ENCODE measurements around the gene ANKRD2.
"Not testable (repeated sequence)": the region's sequence is repeated elsewhere in the genome, so short reads cannot be mapped to it uniquely, and the experiment has no call there.

ANKRD2 gene

DNA sequence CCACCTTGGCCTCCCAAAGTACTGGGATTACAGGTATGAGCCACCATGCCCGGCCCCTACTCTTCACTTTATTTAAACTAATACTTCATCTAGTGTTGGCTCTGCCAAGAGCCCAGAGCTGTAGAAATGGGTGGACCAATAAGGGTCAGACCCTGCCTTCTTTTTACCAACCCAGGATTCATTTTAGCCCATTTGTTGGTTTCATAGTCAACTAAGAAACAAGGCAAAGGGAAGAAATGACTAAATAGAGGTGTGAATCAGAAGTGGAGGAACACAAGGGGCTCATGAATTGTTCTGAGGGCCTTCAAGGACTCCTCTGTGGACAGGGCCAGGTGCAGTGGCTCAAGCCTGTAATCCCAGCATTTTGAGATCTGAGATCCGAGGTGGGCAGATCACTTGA lies 1.1 kb downstream of the ANKRD2 start:
- H3F3A ChIP-seq (ENCODE audit: insufficient read depth): no peaks in the 10 kb centered on the region
- H2AFZ ChIP-seq (ENCODE audit: low read depth, low read length, severe bottlenecking): no peak overlapping the region
- H3K4me3 ChIP-seq (ENCODE audit: insufficient read depth, low read length, poor library complexity, severe bottlenecking): no peak overlapping the region
- H3K36me3 ChIP-seq (ENCODE audit: low read length): no peaks in the 10 kb centered on the region
- no peaks in the 10 kb centered on the region for H3K9me2 ChIP-seq (replicated peaks; ENCODE audit: insufficient read depth, low read length)
- no peaks in the 10 kb centered on the region for H3K79me2 ChIP-seq (ENCODE audit: insufficient read depth, low read length)
- TF ChIP-seq, protein P1, sequence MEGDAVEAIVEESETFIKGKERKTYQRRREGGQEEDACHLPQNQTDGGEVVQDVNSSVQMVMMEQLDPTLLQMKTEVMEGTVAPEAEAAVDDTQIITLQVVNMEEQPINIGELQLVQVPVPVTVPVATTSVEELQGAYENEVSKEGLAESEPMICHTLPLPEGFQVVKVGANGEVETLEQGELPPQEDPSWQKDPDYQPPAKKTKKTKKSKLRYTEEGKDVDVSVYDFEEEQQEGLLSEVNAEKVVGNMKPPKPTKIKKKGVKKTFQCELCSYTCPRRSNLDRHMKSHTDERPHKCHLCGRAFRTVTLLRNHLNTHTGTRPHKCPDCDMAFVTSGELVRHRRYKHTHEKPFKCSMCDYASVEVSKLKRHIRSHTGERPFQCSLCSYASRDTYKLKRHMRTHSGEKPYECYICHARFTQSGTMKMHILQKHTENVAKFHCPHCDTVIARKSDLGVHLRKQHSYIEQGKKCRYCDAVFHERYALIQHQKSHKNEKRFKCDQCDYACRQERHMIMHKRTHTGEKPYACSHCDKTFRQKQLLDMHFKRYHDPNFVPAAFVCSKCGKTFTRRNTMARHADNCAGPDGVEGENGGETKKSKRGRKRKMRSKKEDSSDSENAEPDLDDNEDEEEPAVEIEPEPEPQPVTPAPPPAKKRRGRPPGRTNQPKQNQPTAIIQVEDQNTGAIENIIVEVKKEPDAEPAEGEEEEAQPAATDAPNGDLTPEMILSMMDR (IDR thresholded peaks at IDR 0.05; ENCODE audit: insufficient read depth, low read length, poor library complexity, severe bottlenecking): no peak
- no peak for TF ChIP-seq EZH2phosphoT487 (conservative IDR thresholded peaks at IDR 0.05; ENCODE audit: low read length)
- H3K4me2 ChIP-seq (ENCODE audit: low read depth, low read length, poor library complexity, severe bottlenecking): no peak overlapping the region
- H3K27me3 ChIP-seq (ENCODE audit: low read length): no peaks in the 10 kb centered on the region
- no peaks in the 10 kb centered on the region for H3K9me3 ChIP-seq (ENCODE audit: insufficient read depth, low read length)
- H4K20me1 ChIP-seq (ENCODE audit: low read depth, low read length): no peaks in the 10 kb centered on the region
- H3K27ac ChIP-seq (ENCODE audit: low read depth, low read length): no peak overlapping the region
- no peak overlapping the region for H3K9ac ChIP-seq (ENCODE audit: low read length)

DNA sequence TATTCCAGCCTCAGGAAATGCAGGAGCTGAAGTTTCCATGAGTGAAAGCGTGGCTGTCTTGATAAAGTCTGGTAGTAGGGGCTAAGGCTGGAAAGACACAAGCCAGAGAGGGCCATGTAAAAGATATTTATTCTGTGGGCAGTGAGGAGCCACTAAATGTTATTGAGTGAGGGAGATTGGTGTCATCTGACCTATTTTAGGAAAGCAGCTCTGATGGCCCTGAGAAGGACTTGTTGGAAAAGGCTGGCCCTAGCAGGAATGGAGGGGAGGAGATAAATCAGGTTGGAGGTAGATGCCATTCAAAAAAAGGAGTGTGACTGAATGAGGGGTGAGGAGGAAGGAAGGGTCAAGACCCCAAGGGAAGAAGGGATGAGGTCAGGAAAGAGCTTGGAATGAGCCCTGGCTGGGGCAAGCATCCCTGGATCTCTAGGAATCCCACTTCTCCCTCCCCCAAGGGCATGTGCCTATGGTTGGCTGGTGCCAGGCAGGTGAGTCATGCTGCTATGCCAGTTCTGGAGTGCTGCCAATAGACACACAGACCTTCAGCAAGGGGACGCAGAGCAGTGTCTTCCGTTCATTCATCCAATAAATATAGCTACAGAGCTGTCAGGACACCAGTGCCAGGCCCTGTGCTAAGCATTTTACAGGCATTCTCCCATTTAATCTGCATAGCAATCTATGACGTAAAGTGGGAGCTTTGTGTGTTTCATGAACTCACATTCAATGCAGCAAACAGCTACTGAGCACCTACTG lies 2.0 kb downstream of the ANKRD2 start:
- Histone ChIP-seq H3K9me2 (replicated peaks; ENCODE audit: insufficient read depth, low read length) (no peaks in the 10 kb centered on the region), H3K27me3 (ENCODE audit: low read length) (no peaks in the 10 kb centered on the region), H3K9ac (ENCODE audit: low read length) (no peak overlapping the region), H3K36me3 (ENCODE audit: low read length) (no peaks in the 10 kb centered on the region), H3F3A (ENCODE audit: insufficient read depth) (no peaks in the 10 kb centered on the region), H4K20me1 (ENCODE audit: low read depth, low read length) (no peaks in the 10 kb centered on the region), H3K79me2 (ENCODE audit: insufficient read depth, low read length) (no peaks in the 10 kb centered on the region), H3K27ac (ENCODE audit: low read depth, low read length) (no peak overlapping the region), H3K4me2 (ENCODE audit: low read depth, low read length, poor library complexity, severe bottlenecking) (no peak overlapping the region), H3K9me3 (ENCODE audit: insufficient read depth, low read length) (no peaks in the 10 kb centered on the region), H3K4me3 (ENCODE audit: insufficient read depth, low read length, poor library complexity, severe bottlenecking) (no peak overlapping the region), H2AFZ (ENCODE audit: low read depth, low read length, severe bottlenecking) (no peak overlapping the region)
- TF ChIP-seq EZH2phosphoT487 (conservative IDR thresholded peaks at IDR 0.05; ENCODE audit: low read length): no peak
- TF ChIP-seq, protein P1 (IDR thresholded peaks at IDR 0.05; ENCODE audit: insufficient read depth, low read length, poor library complexity, severe bottlenecking): no peak

DNA sequence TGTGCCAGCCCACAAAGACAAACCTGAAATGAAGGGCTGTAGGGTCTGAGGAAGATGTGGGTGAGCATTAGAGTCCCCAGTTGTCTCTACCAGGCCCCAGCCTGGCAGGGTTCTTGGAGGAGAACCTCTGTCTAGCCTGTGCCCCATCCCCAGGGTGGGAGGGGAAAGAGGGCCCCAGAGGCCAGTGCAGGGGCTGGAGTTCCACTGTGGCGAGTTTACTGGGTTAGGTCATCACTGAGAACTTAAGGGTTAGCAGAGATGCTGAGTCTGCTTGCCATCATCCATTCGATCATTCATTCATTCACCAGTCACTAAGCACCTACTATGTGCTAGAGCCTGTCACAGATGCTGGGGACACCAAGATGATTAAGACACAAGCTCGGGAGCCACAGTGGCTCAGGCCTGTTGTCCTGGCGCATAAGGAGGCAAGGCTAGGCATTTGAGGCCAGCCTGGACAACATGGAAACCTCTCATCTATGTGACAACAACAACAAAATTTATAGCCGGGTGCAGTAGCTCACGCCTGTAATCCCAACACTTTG lies 2.6 kb downstream of the ANKRD2 start:
- no peaks in the 10 kb centered on the region for H3K9me3 ChIP-seq (ENCODE audit: insufficient read depth, low read length)
- H4K20me1 ChIP-seq (ENCODE audit: low read depth, low read length): no peaks in the 10 kb centered on the region
- no peak overlapping the region for H3K27ac ChIP-seq (ENCODE audit: low read depth, low read length)
- no peak overlapping the region for H3K9ac ChIP-seq (ENCODE audit: low read length)
- no peaks in the 10 kb centered on the region for H3K36me3 ChIP-seq (ENCODE audit: low read length)
- TF ChIP-seq EZH2phosphoT487 (conservative IDR thresholded peaks at IDR 0.05; ENCODE audit: low read length): no peak
- TF ChIP-seq, protein P1 (IDR thresholded peaks at IDR 0.05; ENCODE audit: insufficient read depth, low read length, poor library complexity, severe bottlenecking): no peak
- H3K79me2 ChIP-seq (ENCODE audit: insufficient read depth, low read length): no peaks in the 10 kb centered on the region
- no peaks in the 10 kb centered on the region for H3K27me3 ChIP-seq (ENCODE audit: low read length)
- no peaks in the 10 kb centered on the region for H3K9me2 ChIP-seq (replicated peaks; ENCODE audit: insufficient read depth, low read length)
- no peaks in the 10 kb centered on the region for H3F3A ChIP-seq (ENCODE audit: insufficient read depth)
- H3K4me2 ChIP-seq (ENCODE audit: low read depth, low read length, poor library complexity, severe bottlenecking): no peak overlapping the region
- no peak overlapping the region for H3K4me3 ChIP-seq (ENCODE audit: insufficient read depth, low read length, poor library complexity, severe bottlenecking)
- no peak overlapping the region for H2AFZ ChIP-seq (ENCODE audit: low read depth, low read length, severe bottlenecking)

DNA sequence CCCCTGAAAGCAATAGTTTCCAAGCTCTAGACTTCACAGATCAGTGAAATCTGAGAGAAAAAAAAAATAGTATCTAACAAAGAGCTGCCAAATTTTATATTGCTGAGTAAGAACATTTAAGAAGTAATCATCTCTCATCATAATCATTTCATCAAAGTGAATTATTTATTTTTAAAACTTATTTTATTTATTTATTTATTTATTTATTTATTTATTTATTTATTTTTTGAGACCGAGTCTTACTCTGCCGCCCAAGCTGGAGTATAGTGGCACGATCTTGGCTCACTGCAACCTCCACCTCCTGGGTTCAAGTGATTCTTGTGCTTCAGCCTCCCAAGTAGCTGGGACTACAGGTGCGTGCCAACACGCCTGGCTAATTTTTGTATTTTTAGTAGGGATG lies 3.9 kb downstream of the ANKRD2 start:
- not testable (repeated sequence) for H3K9me3 ChIP-seq (ENCODE audit: insufficient read depth, low read length); H3K4me3 ChIP-seq (ENCODE audit: insufficient read depth, low read length, poor library complexity, severe bottlenecking); H2AFZ ChIP-seq (ENCODE audit: low read depth, low read length, severe bottlenecking); H3K9me2 ChIP-seq (replicated peaks; ENCODE audit: insufficient read depth, low read length); H4K20me1 ChIP-seq (ENCODE audit: low read depth, low read length); H3K9ac ChIP-seq (ENCODE audit: low read length); H3K36me3 ChIP-seq (ENCODE audit: low read length); H3F3A ChIP-seq (ENCODE audit: insufficient read depth); H3K27ac ChIP-seq (ENCODE audit: low read depth, low read length); H3K4me2 ChIP-seq (ENCODE audit: low read depth, low read length, poor library complexity, severe bottlenecking); H3K79me2 ChIP-seq (ENCODE audit: insufficient read depth, low read length); H3K27me3 ChIP-seq (ENCODE audit: low read length)

All from SU-DHL-6 (cell line).